ENCODE data around the gene PPP1R27.

Gene PPP1R27

DNA sequence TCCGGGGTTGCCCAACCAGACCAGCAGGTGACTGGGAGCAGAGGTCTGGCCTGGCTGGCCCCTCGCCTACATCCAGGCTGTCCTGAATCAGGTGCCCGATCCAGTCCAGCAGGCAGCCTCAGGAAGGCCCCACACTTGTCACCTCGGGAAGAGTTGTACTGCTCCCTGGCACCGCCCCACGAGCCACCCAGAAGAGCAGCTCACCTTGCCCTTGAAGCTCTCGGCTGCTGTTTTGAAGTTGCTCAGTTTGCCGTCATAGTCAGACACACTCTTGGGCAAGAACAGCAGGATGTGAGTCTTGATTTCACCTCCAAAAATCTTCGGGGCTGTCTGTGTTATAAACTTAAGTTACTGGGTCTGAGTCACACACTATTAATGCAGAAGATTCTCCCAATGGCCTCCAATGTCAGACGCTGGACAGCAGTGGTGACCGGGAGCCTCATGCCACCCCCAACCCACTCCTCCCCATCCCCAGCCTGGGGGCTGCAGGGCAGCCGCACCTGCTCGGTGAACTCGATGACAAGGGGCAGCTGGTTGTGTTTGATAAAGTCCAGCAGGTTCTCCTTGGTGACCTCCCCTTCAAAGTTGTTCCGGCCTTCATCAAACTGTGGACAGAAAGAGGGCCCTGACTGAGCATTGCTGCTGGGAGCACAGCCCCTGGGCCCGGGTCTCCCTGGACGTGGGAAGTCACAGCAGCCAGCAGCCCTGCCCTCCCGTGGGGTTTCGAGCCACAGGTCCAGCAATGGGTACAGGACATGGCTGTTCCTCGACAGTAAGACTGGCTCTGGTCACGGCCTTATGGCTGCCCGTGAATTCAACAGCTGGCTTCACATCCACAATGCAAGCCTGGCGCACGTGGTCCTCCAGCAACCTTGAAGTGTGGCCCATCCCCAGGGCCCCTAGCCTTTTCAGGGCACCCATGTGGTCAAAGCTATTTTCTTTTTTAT is 12.2 kb upstream of the PPP1R27 start:
- peak overlapping the region; percentile 71 for H3K27ac ChIP-seq
- TF ChIP-seq, protein P1, sequence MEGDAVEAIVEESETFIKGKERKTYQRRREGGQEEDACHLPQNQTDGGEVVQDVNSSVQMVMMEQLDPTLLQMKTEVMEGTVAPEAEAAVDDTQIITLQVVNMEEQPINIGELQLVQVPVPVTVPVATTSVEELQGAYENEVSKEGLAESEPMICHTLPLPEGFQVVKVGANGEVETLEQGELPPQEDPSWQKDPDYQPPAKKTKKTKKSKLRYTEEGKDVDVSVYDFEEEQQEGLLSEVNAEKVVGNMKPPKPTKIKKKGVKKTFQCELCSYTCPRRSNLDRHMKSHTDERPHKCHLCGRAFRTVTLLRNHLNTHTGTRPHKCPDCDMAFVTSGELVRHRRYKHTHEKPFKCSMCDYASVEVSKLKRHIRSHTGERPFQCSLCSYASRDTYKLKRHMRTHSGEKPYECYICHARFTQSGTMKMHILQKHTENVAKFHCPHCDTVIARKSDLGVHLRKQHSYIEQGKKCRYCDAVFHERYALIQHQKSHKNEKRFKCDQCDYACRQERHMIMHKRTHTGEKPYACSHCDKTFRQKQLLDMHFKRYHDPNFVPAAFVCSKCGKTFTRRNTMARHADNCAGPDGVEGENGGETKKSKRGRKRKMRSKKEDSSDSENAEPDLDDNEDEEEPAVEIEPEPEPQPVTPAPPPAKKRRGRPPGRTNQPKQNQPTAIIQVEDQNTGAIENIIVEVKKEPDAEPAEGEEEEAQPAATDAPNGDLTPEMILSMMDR (conservative IDR thresholded peaks at IDR 0.05), result no peak

DNA sequence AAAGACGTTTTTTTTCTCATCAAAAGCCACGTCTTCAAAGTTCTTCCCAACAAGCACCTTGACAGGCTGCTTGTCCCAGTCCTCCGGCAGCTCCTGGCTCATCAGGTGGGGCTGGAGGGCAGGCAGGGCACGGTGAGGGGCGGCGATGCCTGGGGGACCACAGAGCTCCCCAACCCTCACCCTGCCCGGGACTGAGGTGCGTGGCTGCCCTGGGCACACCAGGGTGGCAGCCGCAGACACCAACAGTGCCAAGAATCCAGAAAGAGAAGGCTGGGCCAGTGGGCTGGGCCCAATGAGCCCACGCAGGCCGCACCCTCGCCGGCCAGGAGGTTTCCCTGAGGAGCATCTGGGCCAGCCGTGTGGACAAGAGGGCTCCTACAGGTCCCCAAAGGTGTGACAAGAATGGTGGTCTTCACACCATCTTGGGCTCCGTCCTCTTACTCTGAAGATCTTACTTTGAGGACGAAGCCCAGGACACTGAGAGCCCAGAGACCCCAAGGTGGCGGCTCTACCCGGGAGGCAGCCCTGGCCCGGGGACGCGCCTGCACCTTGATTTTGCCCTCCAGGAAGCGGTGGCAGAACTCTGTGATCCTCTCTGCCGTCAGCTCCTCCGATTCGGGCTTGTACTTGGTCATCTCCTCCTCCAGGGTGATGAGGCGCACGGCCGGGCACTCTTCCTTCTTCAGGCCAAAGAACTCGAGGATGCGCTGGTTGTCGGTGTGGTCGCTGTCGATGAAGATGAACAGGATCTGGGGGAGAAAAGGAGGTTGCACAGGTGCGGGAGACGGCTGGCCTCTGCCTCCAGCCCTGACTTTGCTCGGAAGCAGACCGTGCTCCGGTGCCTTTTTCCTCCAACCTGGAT is 11.3 kb upstream of the PPP1R27 start:
- TF ChIP-seq, protein P1 (conservative IDR thresholded peaks at IDR 0.05), result no peak
- H3K27ac ChIP-seq, result peak overlapping the region; percentile 71

- TF ChIP-seq, protein P1 (conservative IDR thresholded peaks at IDR 0.05), result no peak
- H3K27ac ChIP-seq, result peak overlapping the region; percentile 71
Observed at GRCh38 chr17:81845361-81845760, 10.5 kb upstream of the PPP1R27 start.

GRCh38 chr17:81844887-81845286 is 10.0 kb upstream of the PPP1R27 start:
- H3K27ac ChIP-seq, result no peak overlapping the region
- TF ChIP-seq, protein P1 (conservative IDR thresholded peaks at IDR 0.05), result no peak

DNA sequence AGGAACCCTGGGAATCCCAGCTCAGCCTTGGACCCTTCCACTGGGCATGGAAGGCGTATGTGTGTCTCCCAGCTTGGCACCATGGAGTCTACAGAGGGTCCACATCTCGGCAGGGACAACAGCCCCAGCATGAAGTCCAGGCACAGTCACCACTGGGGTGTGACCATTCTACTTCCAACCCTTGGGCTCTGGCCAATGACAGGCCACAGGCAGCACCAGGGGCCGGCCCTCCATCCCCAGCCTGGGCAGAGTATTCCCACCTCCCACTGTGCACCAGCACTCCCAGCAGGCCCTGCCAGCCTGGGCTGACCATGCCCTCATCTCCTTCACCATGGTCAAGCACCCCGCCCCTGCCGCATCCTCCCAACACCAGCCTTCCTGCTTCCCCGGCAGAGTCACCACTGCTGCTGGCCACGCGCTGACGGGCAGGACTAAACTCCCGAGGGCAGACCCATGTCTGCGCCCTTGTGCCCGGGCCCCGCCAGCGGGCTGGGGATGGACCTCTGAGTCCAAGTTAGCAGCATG is 9.5 kb upstream of the PPP1R27 start:
- H3K27ac ChIP-seq, result no peak overlapping the region
- TF ChIP-seq, protein P1 (conservative IDR thresholded peaks at IDR 0.05), result no peak

DNA sequence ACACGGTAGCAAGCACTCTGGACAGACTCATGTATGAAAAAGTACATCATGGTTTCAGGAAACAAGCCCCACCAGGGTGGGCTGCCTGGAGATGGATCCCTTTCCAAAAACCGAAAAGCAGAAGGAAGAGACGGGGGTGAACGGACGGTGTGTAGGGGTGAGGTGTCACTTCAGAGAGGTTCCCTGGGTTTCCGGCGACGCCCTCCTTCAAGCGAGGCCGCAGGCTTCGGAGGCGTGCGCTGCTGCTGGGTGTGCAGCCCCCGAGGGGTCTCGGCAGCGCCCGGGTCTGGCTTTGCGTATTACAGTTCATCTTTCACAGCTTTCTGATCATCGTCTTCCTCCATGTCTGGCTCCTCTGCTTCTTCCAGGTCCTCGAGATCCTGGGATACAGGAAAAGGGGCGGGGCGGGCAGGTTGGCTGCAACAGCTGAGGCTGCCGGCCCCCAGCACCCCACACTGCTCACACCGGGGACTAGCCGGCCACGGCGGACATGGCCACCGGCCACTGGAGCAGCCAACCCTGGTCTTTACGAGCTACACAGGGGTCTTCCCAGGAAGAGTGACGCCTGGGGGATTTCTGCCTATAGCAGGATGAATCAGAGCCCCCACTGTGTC is 9.0 kb upstream of the PPP1R27 start:
- TF ChIP-seq, protein P1 (conservative IDR thresholded peaks at IDR 0.05), result no peak
- no peak overlapping the region for H3K27ac ChIP-seq

Data from VCaP (cell line).